K562 (cell line): ENCODE results near the gene TOR1AIP1. TPM values are rescaled to one million over a fixed set of nuclear protein-coding genes. Genes with fewer than 3 reads are reported as not detected.

Experiments
- BMI1 ChIP-seq: fragments of 150-350 bp; IDR thresholded peaks from 2 replicates; pipeline ENCODE4 v1.6.1; 2014; ENCODE audit warnings: low read length
- CBFA2T2 ChIP-seq: fragments of 450-650 bp; conservative IDR thresholded peaks from 2 replicates; pipeline ENCODE4 v1.6.1; 2017; ENCODE audit warnings: mild to moderate bottlenecking
- E2F3 ChIP-seq: fragments of 250-450 bp; sonication (Bioruptor Pico); IDR thresholded peaks from 2 replicates; pipeline ENCODE4 v1.4.0; 2020; ENCODE audit warnings: mild to moderate bottlenecking
- ESRRA ChIP-seq: fragments of 450-650 bp; IDR thresholded peaks from 2 replicates; pipeline ENCODE4 v1.6.1; 2014; ENCODE audit warnings: low read depth, mild to moderate bottlenecking, moderate library complexity, borderline replicate concordance
- HDAC1 ChIP-seq, 2 experiments: fragments of 450-650 bp; IDR thresholded peaks; 2 replicates each; pipeline ENCODE4 v1.6.1; 2016 to 2017; ENCODE audit warnings: inconsistent platforms in 1 of 2, mild to moderate bottlenecking in 1 of 2, moderate library complexity in 1 of 2
- HNRNPL ChIP-seq: fragments of 200-400 bp; formaldehyde crosslinking; IDR thresholded peaks from 2 replicates; pipeline ENCODE4 v1.6.1; 2017; ENCODE audit warnings: low read depth, mild to moderate bottlenecking, low read length
- MTA3 ChIP-seq: fragments of 450-650 bp; formaldehyde crosslinking; IDR thresholded peaks from 2 replicates; pipeline ENCODE4 v1.6.1; 2017; ENCODE audit warnings: mild to moderate bottlenecking, borderline replicate concordance
- NCOA6 ChIP-seq: fragments of 450-650 bp; IDR thresholded peaks from 2 replicates; pipeline ENCODE4 v1.6.1; 2017; ENCODE audit warnings: mild to moderate bottlenecking
- SMARCB1 ChIP-seq: IDR thresholded peaks from 2 replicates; pipeline ENCODE4 v1.6.1; 2011; ENCODE audit warnings: improper control_type of control experiment, low read depth; ENCODE audit not compliant: insufficient read length
- TAF9B ChIP-seq: fragments of 450-650 bp; IDR thresholded peaks from 2 replicates; pipeline ENCODE4 v1.6.1; 2018; ENCODE audit warnings: mild to moderate bottlenecking; ENCODE audit not compliant: partially characterized antibody
- TCF7 ChIP-seq: sonication (generic); IDR thresholded peaks from 2 replicates; pipeline ENCODE4 v1.6.1; 2016; ENCODE audit warnings: antibody characterized with exemption, borderline replicate concordance
- ZNF444 ChIP-seq: fragments of 250-450 bp; sonication (Bioruptor Pico); IDR thresholded peaks from 2 replicates; pipeline ENCODE4 v1.4.0; 2020; ENCODE audit warnings: mild to moderate bottlenecking, moderate library complexity
- ZNF785 ChIP-seq: fragments of 250-450 bp; sonication (Bioruptor Pico); IDR thresholded peaks from 2 replicates; pipeline ENCODE4 v1.4.0; 2020; ENCODE audit warnings: mild to moderate bottlenecking
- polyA plus RNA-seq, 8 experiments: library from polyadenylated mRNA; depleted of rRNA in 4 of 8; stranded (reverse) in 5 of 8; unstranded in 3 of 8; fragments of >200 nt; fragmentation: Nextera tagmentation in 2 of 8; fragmentation: Illumina TruSeq in 1 of 8; extraction: Ambion mirVana in 2 of 8; extraction: Trizol in 1 of 8; gene quantifications; 2 replicates each; pipeline versions ENCODE4 v1.2.1 to v1.2.3, GENCODE V29; 2011 to 2014; ENCODE audit warnings: inconsistent platforms in 1 of 8, missing spikeins in 1 of 8
- total RNA-seq, 7 experiments: library from RNA; depleted of rRNA in 6 of 7; stranded (reverse); fragments of >200 nt in 6 of 7; fragmentation: Illumina TruSeq in 2 of 7; extraction: Trizol in 2 of 7; gene quantifications; 2 replicates each; pipeline versions ENCODE4 v1.2.1 to v1.2.3, GENCODE V29; 2011 to 2021; ENCODE audit warnings: low replicate concordance in 1 of 7
- TF ChIP-seq, protein P1 (sequence below): IDR thresholded peaks from 2 replicates; pipeline ENCODE4 v1.6.1; 2016; ENCODE audit warnings: missing genetic modification characterization, missing compliant biosample characterization
- TF ChIP-seq, protein P2 (sequence below): sonication (generic); formaldehyde crosslinking; IDR thresholded peaks from 2 replicates; pipeline ENCODE4 v1.8.1; 2023; ENCODE audit warnings: missing genetic modification reagents, mild to moderate bottlenecking, borderline replicate concordance
- TF ChIP-seq, protein P3 (sequence below), 2 experiments: fragments of 150-350 bp in 1 of 2; IDR thresholded peaks; 2 replicates each; pipeline ENCODE4 v1.6.1; 2012 to 2016; ENCODE audit warnings: low read depth in 2 of 2, low read length in 2 of 2, mild to moderate bottlenecking in 1 of 2, moderate library complexity in 1 of 2

The TOR1AIP1 gene
- total and polyA plus RNA-seq, 9 of the 15 experiments (the other 6 are each of a cell fraction or from before 2014, with no cell fraction given), result 18.1 to 46.9 (median 35.5) TPM

DNA sequence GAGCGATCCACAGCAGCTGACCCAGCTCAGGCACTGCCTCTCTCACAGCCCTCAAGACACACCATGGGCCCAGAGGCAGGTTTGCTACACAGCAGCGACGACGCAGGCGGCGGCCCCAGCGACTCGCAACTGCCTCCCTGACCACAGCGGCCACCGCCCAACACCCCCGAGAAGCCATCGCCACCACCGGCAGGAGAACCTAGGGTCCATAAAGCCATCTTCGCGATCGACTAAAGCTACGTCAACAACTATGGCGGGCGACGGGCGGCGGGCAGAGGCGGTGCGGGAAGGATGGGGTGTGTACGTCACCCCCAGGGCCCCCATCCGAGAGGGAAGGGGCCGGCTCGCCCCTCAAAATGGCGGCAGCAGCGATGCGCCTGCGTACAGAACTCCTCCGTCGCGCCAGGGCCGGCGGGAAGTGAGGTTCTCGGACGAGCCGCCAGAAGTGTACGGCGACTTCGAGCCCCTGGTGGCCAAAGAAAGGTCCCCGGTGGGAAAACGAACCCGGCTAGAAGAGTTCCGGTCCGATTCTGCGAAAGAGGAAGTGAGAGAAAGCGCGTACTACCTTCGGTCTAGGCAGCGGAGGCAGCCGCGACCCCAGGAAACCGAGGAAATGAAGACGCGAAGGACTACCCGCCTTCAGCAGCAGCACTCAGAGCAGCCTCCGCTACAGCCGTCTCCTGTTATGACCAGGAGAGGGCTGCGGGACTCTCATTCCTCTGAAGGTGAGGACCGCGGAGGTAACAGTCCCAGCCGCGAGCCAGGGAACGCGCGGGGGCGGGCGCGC, at the start of gene TOR1AIP1 (continued):
- TF ChIP-seq, protein P1, sequence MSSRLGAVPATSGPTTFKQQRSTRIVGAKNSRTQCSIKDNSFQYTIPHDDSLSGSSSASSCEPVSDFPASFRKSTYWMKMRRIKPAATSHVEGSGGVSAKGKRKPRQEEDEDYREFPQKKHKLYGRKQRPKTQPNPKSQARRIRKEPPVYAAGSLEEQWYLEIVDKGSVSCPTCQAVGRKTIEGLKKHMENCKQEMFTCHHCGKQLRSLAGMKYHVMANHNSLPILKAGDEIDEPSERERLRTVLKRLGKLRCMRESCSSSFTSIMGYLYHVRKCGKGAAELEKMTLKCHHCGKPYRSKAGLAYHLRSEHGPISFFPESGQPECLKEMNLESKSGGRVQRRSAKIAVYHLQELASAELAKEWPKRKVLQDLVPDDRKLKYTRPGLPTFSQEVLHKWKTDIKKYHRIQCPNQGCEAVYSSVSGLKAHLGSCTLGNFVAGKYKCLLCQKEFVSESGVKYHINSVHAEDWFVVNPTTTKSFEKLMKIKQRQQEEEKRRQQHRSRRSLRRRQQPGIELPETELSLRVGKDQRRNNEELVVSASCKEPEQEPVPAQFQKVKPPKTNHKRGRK (tag), result no peak
- TF ChIP-seq ESRRA, result peak; percentile 84
- TF ChIP-seq HDAC1 (IDR thresholded peaks at IDR 0.05), result peak in 1 of 2 experiments; percentile 11; a peak in 3 of 4 replicates
- 0 out of 2 replicates have a peak, but pooled peaks have one; percentile 29 for TF ChIP-seq ZNF444 (CRISPR knock-in tag)
- TF ChIP-seq HNRNPL, result no peak
- peak; percentile 99 for TF ChIP-seq TAF9B
- no peak for TF ChIP-seq NCOA6
- TF ChIP-seq MTA3, result peak; percentile 97
- no peak; the same call in 1 of the 2 replicates for TF ChIP-seq BMI1
- TF ChIP-seq, protein P2, sequence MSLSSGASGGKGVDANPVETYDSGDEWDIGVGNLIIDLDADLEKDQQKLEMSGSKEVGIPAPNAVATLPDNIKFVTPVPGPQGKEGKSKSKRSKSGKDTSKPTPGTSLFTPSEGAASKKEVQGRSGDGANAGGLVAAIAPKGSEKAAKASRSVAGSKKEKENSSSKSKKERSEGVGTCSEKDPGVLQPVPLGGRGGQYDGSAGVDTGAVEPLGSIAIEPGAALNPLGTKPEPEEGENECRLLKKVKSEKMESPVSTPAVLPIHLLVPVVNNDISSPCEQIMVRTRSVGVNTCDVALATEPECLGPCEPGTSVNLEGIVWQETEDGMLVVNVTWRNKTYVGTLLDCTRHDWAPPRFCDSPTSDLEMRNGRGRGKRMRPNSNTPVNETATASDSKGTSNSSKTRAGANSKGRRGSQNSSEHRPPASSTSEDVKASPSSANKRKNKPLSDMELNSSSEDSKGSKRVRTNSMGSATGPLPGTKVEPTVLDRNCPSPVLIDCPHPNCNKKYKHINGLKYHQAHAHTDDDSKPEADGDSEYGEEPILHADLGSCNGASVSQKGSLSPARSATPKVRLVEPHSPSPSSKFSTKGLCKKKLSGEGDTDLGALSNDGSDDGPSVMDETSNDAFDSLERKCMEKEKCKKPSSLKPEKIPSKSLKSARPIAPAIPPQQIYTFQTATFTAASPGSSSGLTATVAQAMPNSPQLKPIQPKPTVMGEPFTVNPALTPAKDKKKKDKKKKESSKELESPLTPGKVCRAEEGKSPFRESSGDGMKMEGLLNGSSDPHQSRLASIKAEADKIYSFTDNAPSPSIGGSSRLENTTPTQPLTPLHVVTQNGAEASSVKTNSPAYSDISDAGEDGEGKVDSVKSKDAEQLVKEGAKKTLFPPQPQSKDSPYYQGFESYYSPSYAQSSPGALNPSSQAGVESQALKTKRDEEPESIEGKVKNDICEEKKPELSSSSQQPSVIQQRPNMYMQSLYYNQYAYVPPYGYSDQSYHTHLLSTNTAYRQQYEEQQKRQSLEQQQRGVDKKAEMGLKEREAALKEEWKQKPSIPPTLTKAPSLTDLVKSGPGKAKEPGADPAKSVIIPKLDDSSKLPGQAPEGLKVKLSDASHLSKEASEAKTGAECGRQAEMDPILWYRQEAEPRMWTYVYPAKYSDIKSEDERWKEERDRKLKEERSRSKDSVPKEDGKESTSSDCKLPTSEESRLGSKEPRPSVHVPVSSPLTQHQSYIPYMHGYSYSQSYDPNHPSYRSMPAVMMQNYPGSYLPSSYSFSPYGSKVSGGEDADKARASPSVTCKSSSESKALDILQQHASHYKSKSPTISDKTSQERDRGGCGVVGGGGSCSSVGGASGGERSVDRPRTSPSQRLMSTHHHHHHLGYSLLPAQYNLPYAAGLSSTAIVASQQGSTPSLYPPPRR (CRISPR knock-in tag), result no peak; the same call in 1 of the 2 replicates
- TF ChIP-seq ZNF785, result no peak
- peak; percentile 89 for TF ChIP-seq TCF7
- peak; percentile 81 for TF ChIP-seq SMARCB1
- no peak for TF ChIP-seq CBFA2T2
- TF ChIP-seq, protein P3, sequence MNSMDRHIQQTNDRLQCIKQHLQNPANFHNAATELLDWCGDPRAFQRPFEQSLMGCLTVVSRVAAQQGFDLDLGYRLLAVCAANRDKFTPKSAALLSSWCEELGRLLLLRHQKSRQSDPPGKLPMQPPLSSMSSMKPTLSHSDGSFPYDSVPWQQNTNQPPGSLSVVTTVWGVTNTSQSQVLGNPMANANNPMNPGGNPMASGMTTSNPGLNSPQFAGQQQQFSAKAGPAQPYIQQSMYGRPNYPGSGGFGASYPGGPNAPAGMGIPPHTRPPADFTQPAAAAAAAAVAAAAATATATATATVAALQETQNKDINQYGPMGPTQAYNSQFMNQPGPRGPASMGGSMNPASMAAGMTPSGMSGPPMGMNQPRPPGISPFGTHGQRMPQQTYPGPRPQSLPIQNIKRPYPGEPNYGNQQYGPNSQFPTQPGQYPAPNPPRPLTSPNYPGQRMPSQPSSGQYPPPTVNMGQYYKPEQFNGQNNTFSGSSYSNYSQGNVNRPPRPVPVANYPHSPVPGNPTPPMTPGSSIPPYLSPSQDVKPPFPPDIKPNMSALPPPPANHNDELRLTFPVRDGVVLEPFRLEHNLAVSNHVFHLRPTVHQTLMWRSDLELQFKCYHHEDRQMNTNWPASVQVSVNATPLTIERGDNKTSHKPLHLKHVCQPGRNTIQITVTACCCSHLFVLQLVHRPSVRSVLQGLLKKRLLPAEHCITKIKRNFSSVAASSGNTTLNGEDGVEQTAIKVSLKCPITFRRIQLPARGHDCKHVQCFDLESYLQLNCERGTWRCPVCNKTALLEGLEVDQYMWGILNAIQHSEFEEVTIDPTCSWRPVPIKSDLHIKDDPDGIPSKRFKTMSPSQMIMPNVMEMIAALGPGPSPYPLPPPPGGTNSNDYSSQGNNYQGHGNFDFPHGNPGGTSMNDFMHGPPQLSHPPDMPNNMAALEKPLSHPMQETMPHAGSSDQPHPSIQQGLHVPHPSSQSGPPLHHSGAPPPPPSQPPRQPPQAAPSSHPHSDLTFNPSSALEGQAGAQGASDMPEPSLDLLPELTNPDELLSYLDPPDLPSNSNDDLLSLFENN (IDR thresholded peaks at IDR 0.05; ENCODE audit: low read depth in 2 of 2, low read length in 2 of 2), result peak; percentile 3 to 85; a peak in 2 of 4 replicates
- peak; percentile 84; the same call in 1 of the 2 replicates for TF ChIP-seq E2F3 (CRISPR knock-in tag)
